ENCODE measurements around the gene FYN.

DNA sequence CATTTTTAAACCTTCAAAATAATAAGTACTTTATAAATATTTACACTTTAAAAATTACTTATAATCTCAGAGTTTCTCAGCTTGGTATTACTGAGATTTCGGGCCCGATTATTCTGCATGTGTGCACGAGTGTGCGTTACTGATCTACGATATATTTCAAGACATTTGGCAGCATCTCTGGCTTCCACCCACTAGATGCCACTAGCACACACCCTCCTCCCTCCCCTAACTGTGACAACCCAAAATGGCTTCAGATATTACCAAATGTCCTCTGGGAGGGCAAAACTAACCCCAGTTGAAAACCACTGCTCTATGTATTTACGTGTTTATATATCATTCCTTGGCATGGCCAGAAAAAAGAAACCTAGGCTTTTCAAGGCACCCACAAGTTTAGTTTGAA, 95.9 kb downstream of the FYN start:
- no peak for TF ChIP-seq POLR2AphosphoS5 (IDR thresholded peaks at IDR 0.05; ENCODE audit: borderline replicate concordance, low read depth, low read length)
- no peak for TF ChIP-seq EZH2 (IDR thresholded peaks at IDR 0.05)
- TF ChIP-seq FOXP2 (optimal IDR thresholded peaks at IDR 0.05; ENCODE audit: control extremely low read depth, extremely low read length, insufficient read depth): no peak
